H1 (cell line): Measurements from ENCODE around the gene SFT2D1. TPM values are rescaled to one million over a fixed set of nuclear protein-coding genes. Genes with fewer than 3 reads are reported as not detected.

Source experiments
- CTCF ChIA-PET: fragments of 300-600 bp; sonication (Branson Sonifier 250); formaldehyde crosslinking; loops from one replicate; lab custom pipeline; 2021; ENCODE audit not compliant: partially characterized antibody; lab: Charles Lee
- POLR2A ChIA-PET: fragments of 300-600 bp; sonication (Branson Sonifier 250); formaldehyde crosslinking; loops from one replicate; lab custom pipeline; 2021; ENCODE audit warnings: inconsistent platforms; ENCODE audit not compliant: partially characterized antibody; lab: Charles Lee
- DNase-seq, 2 experiments: peaks; one replicate each; pipeline versions ENCODE4 v3.0.0 to v3.0.0-alpha.2; 2010 to 2022; ENCODE audit warnings: low spot score in 2 of 2, low read depth in 1 of 2, mixed read lengths in 1 of 2
- FAIRE-seq: peaks from 2 replicates; lab custom pipeline; 2011; peaks lifted over from hg19 to GRCh38; lab: Jason Lieb, UNC
- H2AFZ ChIP-seq: 2 replicates; pipeline ENCODE4 v1.8.1; 2012; ENCODE audit warnings: low read length, inconsistent platforms
- H2AK5ac ChIP-seq: 2 replicates; pipeline ENCODE4 v1.6.1; 2013; ENCODE audit warnings: low read depth, low read length
- H2BK120ac ChIP-seq: replicated peaks from 2 replicates; pipeline ENCODE3; 2013; ENCODE audit warnings: low read depth, low read length, inconsistent platforms
- H2BK12ac ChIP-seq: 2 replicates; pipeline ENCODE4 v1.6.1; 2013; ENCODE audit warnings: low read depth, low read length
- H2BK15ac ChIP-seq: 2 replicates; pipeline ENCODE4 v1.6.1; 2013; ENCODE audit warnings: low read length
- H2BK20ac ChIP-seq: 2 replicates; pipeline ENCODE4 v1.6.1; 2013; ENCODE audit warnings: low read length
- H2BK5ac ChIP-seq: 2 replicates; pipeline ENCODE4 v1.6.1; 2013; ENCODE audit warnings: low read depth, low read length
- H3K14ac ChIP-seq: 2 replicates; pipeline ENCODE4 v1.6.1; 2013; ENCODE audit warnings: inconsistent platforms; ENCODE audit not compliant: insufficient read length
- H3K18ac ChIP-seq: 2 replicates; pipeline ENCODE4 v1.6.1; 2013; ENCODE audit warnings: low read length; ENCODE audit errors: extremely low read depth
- H3K23ac ChIP-seq: 2 replicates; pipeline ENCODE4 v1.6.1; 2013; ENCODE audit warnings: inconsistent platforms; ENCODE audit not compliant: insufficient read length
- H3K23me2 ChIP-seq: 2 replicates; pipeline ENCODE4 v1.6.1; 2013; ENCODE audit warnings: low read depth, low read length
- H3K27ac ChIP-seq: 2 replicates; pipeline ENCODE4 v1.6.1; 2011; ENCODE audit warnings: low read depth, low read length, inconsistent platforms
- H3K27me3 ChIP-seq, 4 experiments: replicated peaks in 1 of 4; 1 replicate in 1 of 4; 2 replicates in 3 of 4; pipeline versions ENCODE4 v1.6.1 to v1.8.1; 2011 to 2013; ENCODE audit warnings: low read length in 3 of 4, mild to moderate bottlenecking in 3 of 4, inconsistent platforms in 2 of 4, mixed read lengths in 2 of 4, moderate library complexity in 1 of 4; ENCODE audit not compliant: control insufficient read depth in 3 of 4, insufficient read depth in 3 of 4; ENCODE audit errors: extremely low read depth in 1 of 4
- H3K36me3 ChIP-seq, 4 experiments: 2 replicates each; pipeline versions ENCODE4 v1.6.1 to v1.8.1; 2011 to 2013; ENCODE audit warnings: mild to moderate bottlenecking in 4 of 4, low read length in 3 of 4, moderate library complexity in 2 of 4, control low read depth in 1 of 4, inconsistent platforms in 1 of 4; ENCODE audit not compliant: insufficient read depth in 4 of 4, control insufficient read depth in 2 of 4
- H3K4ac ChIP-seq: replicated peaks from 2 replicates; pipeline ENCODE3; 2013; ENCODE audit warnings: low read length, low read depth, mixed read lengths, inconsistent platforms; ENCODE audit not compliant: insufficient read length
- H3K4me1 ChIP-seq, 4 experiments: replicated peaks in 1 of 4; 1 replicate in 1 of 4; 2 replicates in 3 of 4; pipeline versions ENCODE4 v1.6.1 to v1.8.1; 2011 to 2013; ENCODE audit warnings: low read length in 3 of 4, inconsistent platforms in 2 of 4, mixed read lengths in 1 of 4; ENCODE audit not compliant: insufficient read depth in 4 of 4, control insufficient read depth in 3 of 4
- H3K4me2 ChIP-seq, 2 experiments: 2 replicates each; pipeline versions ENCODE4 v1.6.1 to v1.8.1; 2011 to 2013; ENCODE audit warnings: low read depth in 2 of 2, low read length in 2 of 2, control low read depth in 1 of 2, inconsistent platforms in 1 of 2, mild to moderate bottlenecking in 1 of 2; ENCODE audit not compliant: insufficient read depth in 1 of 2
- H3K4me3 ChIP-seq, 4 experiments: fragments of 200-600, 300-600 bp in 1 of 4; sonication (generic), shearing (Covaris generic), sonication (Bioruptor Twin) in 1 of 4; 2 replicates each; pipeline versions ENCODE4 v1.5.1 to v1.8.1; 2011 to 2016; ENCODE audit warnings: low read length in 4 of 4, low read depth in 3 of 4, control low read depth in 2 of 4, inconsistent platforms in 2 of 4, mild to moderate bottlenecking in 2 of 4, mixed read lengths in 1 of 4, moderate library complexity in 1 of 4; ENCODE audit not compliant: insufficient read depth in 2 of 4; ENCODE audit errors: extremely low read depth in 1 of 4
- H3K56ac ChIP-seq: replicated peaks from 2 replicates; pipeline ENCODE3; 2013; ENCODE audit warnings: low read depth, mild to moderate bottlenecking, mixed read lengths, low read length, inconsistent platforms; ENCODE audit not compliant: insufficient read length
- H3K79me1 ChIP-seq: 2 replicates; pipeline ENCODE4 v1.6.1; 2013; ENCODE audit warnings: low read depth, low read length, control low read depth
- H3K79me2 ChIP-seq, 2 experiments: 2 replicates each; pipeline versions ENCODE4 v1.6.1 to v1.8.1; 2012 to 2013; ENCODE audit warnings: low read length in 2 of 2, mild to moderate bottlenecking in 2 of 2, inconsistent platforms in 1 of 2; ENCODE audit not compliant: insufficient read depth in 2 of 2, control insufficient read depth in 1 of 2
- H3K9ac ChIP-seq, 4 experiments: replicated peaks in 1 of 4; 1 replicate in 1 of 4; 2 replicates in 3 of 4; pipeline versions ENCODE4 v1.6.1 to v1.8.1; 2011 to 2013; ENCODE audit warnings: low read depth in 3 of 4, low read length in 3 of 4, control low read depth in 2 of 4, mild to moderate bottlenecking in 2 of 4, moderate library complexity in 2 of 4, inconsistent platforms in 1 of 4; ENCODE audit errors: extremely low read depth in 1 of 4
- H3K9me3 ChIP-seq, 2 experiments: 2 replicates each; pipeline versions ENCODE4 v1.6.1 to v1.8.1; 2012 to 2013; ENCODE audit warnings: mild to moderate bottlenecking in 2 of 2, moderate library complexity in 2 of 2, control low read depth in 1 of 2, inconsistent platforms in 1 of 2, low read depth in 1 of 2, low read length in 1 of 2, mixed read lengths in 1 of 2; ENCODE audit not compliant: insufficient read depth in 2 of 2
- H4K20me1 ChIP-seq, 2 experiments: replicated peaks in 1 of 2; 2 replicates each; pipeline versions ENCODE3 to v1.8.1; 2011 to 2013; ENCODE audit warnings: inconsistent platforms in 2 of 2, low read length in 2 of 2, mild to moderate bottlenecking in 1 of 2; ENCODE audit not compliant: insufficient read depth in 2 of 2, control insufficient read depth in 1 of 2
- H4K5ac ChIP-seq: 2 replicates; pipeline ENCODE4 v1.6.1; 2013; ENCODE audit warnings: low read length, low read depth, mixed read lengths, inconsistent platforms; ENCODE audit not compliant: insufficient read length
- H4K8ac ChIP-seq: 2 replicates; pipeline ENCODE4 v1.8.0; 2013; ENCODE audit warnings: mild to moderate bottlenecking, moderate library complexity, low read length, inconsistent platforms; ENCODE audit not compliant: insufficient read depth; ENCODE audit errors: extremely low read depth
- H4K91ac ChIP-seq: replicated peaks from 2 replicates; pipeline ENCODE3; 2013; ENCODE audit warnings: low read length, mixed read lengths, inconsistent platforms; ENCODE audit not compliant: insufficient read length
- BCL11A ChIP-seq, 2 experiments: IDR thresholded peaks; one replicate each; pipeline ENCODE4 v1.6.1; 2011; ENCODE audit warnings: low read depth in 2 of 2, low read length in 2 of 2, mild to moderate bottlenecking in 2 of 2
- CEBPB ChIP-seq: IDR thresholded peaks from 2 replicates; pipeline ENCODE4 v1.6.1; 2012; ENCODE audit warnings: low read depth, low read length
- POLR2AphosphoS5 ChIP-seq: IDR thresholded peaks from 2 replicates; pipeline ENCODE4 v1.6.1; 2011; ENCODE audit warnings: low read depth, low read length
- SP4 ChIP-seq: IDR thresholded peaks from 2 replicates; pipeline ENCODE4 v1.6.1; 2012; ENCODE audit warnings: low read length, inconsistent platforms
- SUZ12 ChIP-seq: fragments of 200-600 bp; sonication (generic); IDR thresholded peaks from 2 replicates; pipeline ENCODE4 v1.6.1; 2012; ENCODE audit warnings: mild to moderate bottlenecking, inconsistent platforms, low read length, moderate library complexity, mixed read lengths
- WGBS, 2 experiments: shearing (Covaris generic) in 1 of 2; methylation state at CpG; one replicate each; pipeline versions ENCODE4 v1.1.6 to v1.1.7; 2013 to 2015; ENCODE audit warnings: low lambda C conversion rate in 2 of 2, mixed read lengths in 2 of 2, inconsistent platforms in 1 of 2, low coverage in 1 of 2, missing lambda C conversion rate in 1 of 2; ENCODE audit not compliant: insufficient replicate concordance in 2 of 2, insufficient coverage in 1 of 2, insufficient read length in 1 of 2; ENCODE audit errors: extremely low coverage in 1 of 2, missing lambda C conversion rate in 1 of 2; 5-methylcytosine and 5-hydroxymethylcytosine counted together
- polyA plus RNA-seq, 7 experiments: library from polyadenylated mRNA; depleted of rRNA in 3 of 7; stranded (reverse) in 5 of 7; unstranded in 2 of 7; fragments of >200 nt in 5 of 7; fragments of 200-250 nt in 2 of 7; gene quantifications; 1 replicate in 5 of 7; 2 replicates in 1 of 7; 4 replicates in 1 of 7; pipeline versions ENCODE4 v1.2.1 to v1.2.3, GENCODE V29; 2011 to 2013; ENCODE audit warnings: missing spikeins in 2 of 7, mixed read lengths in 2 of 7
- total RNA-seq: library from RNA; stranded (reverse); fragmentation: NEBNext Ultra II Directional; extraction: Animal tissue kit (Norgen Biotek cat#: 25700); gene quantifications from 2 replicates; pipeline ENCODE4 v1.2.1, GENCODE V29; 2021
- TF ChIP-seq, protein P1 (sequence below), 3 experiments: IDR thresholded peaks; 1 replicate in 2 of 3; 2 replicates in 1 of 3; pipeline versions ENCODE4 v1.5.1 to v1.6.1; 2011; ENCODE audit warnings: low read length in 3 of 3, mild to moderate bottlenecking in 3 of 3, inconsistent platforms in 2 of 3, low read depth in 1 of 3, moderate library complexity in 1 of 3; ENCODE audit not compliant: insufficient read depth in 1 of 3; ENCODE audit errors: control extremely low read depth in 1 of 3

Gene SFT2D1
- total and polyA plus RNA-seq, 2 of the 8 experiments (the other 6 are each of a cell fraction or from before 2014, with no cell fraction given), result 52.3 to 76.1 TPM

DNA sequence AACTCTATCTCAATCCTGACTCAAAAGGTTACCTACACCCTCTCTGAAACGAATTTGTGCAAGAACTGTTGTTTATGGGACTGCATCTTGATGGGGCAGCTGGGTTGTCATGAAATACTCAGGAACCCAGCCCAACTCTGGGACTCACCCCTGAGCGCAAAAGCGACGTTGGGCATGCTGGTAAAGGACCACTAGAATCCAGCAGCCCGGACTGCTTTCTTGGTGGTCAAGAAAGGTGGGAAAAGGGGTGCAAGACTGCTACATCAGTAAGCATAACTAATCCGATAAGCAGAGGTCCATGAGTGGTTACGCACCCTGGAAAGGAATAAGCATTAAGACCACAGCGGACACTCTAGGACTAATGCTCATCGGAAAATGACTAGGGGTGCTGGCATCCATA, 27.9 kb downstream of the SFT2D1 start:
- Histone ChIP-seq H2BK12ac (no peak overlapping the region), H3K23me2 (no peaks in the 10 kb centered on the region), H3K4me1 (0 out of 7 replicates have a peak, but pooled peaks cover 0 to 2% (median 0%) of the 10 kb centered on the region in 4 experiments), H2BK120ac (no peak overlapping the region), H3K56ac (no peak overlapping the region), H3K4me3 (no peak overlapping the region), H2AFZ (no peak overlapping the region), H2BK5ac (no peak overlapping the region), H3K27ac (no peak overlapping the region), H3K27me3 (peaks cover 2 to 12% (median 11%) of the 10 kb centered on the region in 4 experiments), H2BK15ac (no peak overlapping the region), H3K4ac (no peak overlapping the region), H3K9me3 (no peaks in the 10 kb centered on the region), H4K20me1 (no peaks in the 10 kb centered on the region), H3K9ac (no peak overlapping the region), H3K36me3 (no peaks in the 10 kb centered on the region), H3K14ac (no peak overlapping the region), H3K79me2 (no peaks in the 10 kb centered on the region), H2AK5ac (no peak overlapping the region), H4K91ac (no peak overlapping the region), H3K79me1 (no peaks in the 10 kb centered on the region), H3K18ac (no peak overlapping the region), H4K5ac (no peak overlapping the region), H3K4me2 (no peak overlapping the region), H2BK20ac (no peak overlapping the region), H4K8ac (no peak overlapping the region), H3K23ac (no peak overlapping the region)
- ChIA-PET POLR2A (no interaction called here), CTCF (interaction anchor here (0.7 to 8.2 kb wide), 14 partner anchors 8 to 96 kb away, joined by 3 to 120 read pairs (median 8); no protein-coding TSS in a partner anchor)
- no peak for FAIRE-seq
- TF ChIP-seq POLR2AphosphoS5, result no peak
- TF ChIP-seq CEBPB, result no peak
- TF ChIP-seq, protein P1, sequence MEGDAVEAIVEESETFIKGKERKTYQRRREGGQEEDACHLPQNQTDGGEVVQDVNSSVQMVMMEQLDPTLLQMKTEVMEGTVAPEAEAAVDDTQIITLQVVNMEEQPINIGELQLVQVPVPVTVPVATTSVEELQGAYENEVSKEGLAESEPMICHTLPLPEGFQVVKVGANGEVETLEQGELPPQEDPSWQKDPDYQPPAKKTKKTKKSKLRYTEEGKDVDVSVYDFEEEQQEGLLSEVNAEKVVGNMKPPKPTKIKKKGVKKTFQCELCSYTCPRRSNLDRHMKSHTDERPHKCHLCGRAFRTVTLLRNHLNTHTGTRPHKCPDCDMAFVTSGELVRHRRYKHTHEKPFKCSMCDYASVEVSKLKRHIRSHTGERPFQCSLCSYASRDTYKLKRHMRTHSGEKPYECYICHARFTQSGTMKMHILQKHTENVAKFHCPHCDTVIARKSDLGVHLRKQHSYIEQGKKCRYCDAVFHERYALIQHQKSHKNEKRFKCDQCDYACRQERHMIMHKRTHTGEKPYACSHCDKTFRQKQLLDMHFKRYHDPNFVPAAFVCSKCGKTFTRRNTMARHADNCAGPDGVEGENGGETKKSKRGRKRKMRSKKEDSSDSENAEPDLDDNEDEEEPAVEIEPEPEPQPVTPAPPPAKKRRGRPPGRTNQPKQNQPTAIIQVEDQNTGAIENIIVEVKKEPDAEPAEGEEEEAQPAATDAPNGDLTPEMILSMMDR (IDR thresholded peaks at IDR 0.05; ENCODE audit: control extremely low read depth in 1 of 3, insufficient read depth in 1 of 3, low read depth in 1 of 3, low read length in 3 of 3), result no peak
- no peak for TF ChIP-seq BCL11A (IDR thresholded peaks at IDR 0.05; ENCODE audit: low read depth in 2 of 2, low read length in 2 of 2)
- TF ChIP-seq SUZ12, result no peak
- no peak for TF ChIP-seq SP4
- DNase-seq, result no peak
- 81% methylated on average over 9 of the region's 9 CpGs; no CpG with 5 or more reads in 1 of the 2 experiments for WGBS, 2 experiments
